ENCODE results near the gene DRAM1.
"Not testable (repeated sequence)": the region's sequence is repeated elsewhere in the genome, so short reads cannot be mapped to it uniquely, and the experiment has no call there.

The DRAM1 gene

GRCh38 chr12:101908395-101908794, 31.0 kb downstream of the DRAM1 start:
- DNase-seq, result no peak

- DNase-seq, result no peak
Measured at GRCh38 chr12:101909646-101910045, 32.3 kb downstream of the DRAM1 start.

- DNase-seq, result no peak
Measured at GRCh38 chr12:101915841-101916240, 38.5 kb downstream of the DRAM1 start.

- DNase-seq, result not testable (repeated sequence)
Measured at GRCh38 chr12:101918805-101919204, 41.4 kb downstream of the DRAM1 start.

- no peak for DNase-seq
Measured at GRCh38 chr12:101919447-101919846, 42.1 kb downstream of the DRAM1 start.

GRCh38 chr12:101920906-101921305, 43.5 kb downstream of the DRAM1 start:
- no peak for DNase-seq

- no peak for DNase-seq
Measured at GRCh38 chr12:101923045-101923718, 45.8 kb downstream of the DRAM1 start.

GRCh38 chr12:101924618-101925017, 47.2 kb downstream of the DRAM1 start:
- DNase-seq, result no peak

GRCh38 chr12:101925361-101925760, 48.0 kb downstream of the DRAM1 start:
- no peak for DNase-seq

- peak; percentile 28 for DNase-seq
Measured at GRCh38 chr12:101925935-101926334, 48.6 kb downstream of the DRAM1 start.

- DNase-seq, result no peak
Measured at GRCh38 chr12:101927036-101927435, 49.7 kb downstream of the DRAM1 start.

- no peak for DNase-seq
Measured at GRCh38 chr12:101927999-101928398, 50.6 kb downstream of the DRAM1 start.

GRCh38 chr12:101928556-101928955, 51.2 kb downstream of the DRAM1 start:
- no peak for DNase-seq

GRCh38 chr12:101929365-101930041, 52.1 kb downstream of the DRAM1 start:
- DNase-seq, result no peak

GRCh38 chr12:101931498-101932326, 54.3 kb downstream of the DRAM1 start:
- no peak for DNase-seq

GRCh38 chr12:101933866-101934514, 56.6 kb downstream of the DRAM1 start:
- no peak for DNase-seq

- DNase-seq, result peak; percentile 27
Measured at GRCh38 chr12:101935890-101936746, 58.7 kb downstream of the DRAM1 start.

GRCh38 chr12:101939306-101939705, 61.9 kb downstream of the DRAM1 start:
- no peak for DNase-seq

- DNase-seq, result peak; percentile 50
Measured at GRCh38 chr12:101939856-101940265, 62.5 kb downstream of the DRAM1 start.

GRCh38 chr12:101940400-101940950, 63.1 kb downstream of the DRAM1 start:
- no peak for DNase-seq

- DNase-seq, result no peak
Measured at GRCh38 chr12:101941306-101942249, 64.2 kb downstream of the DRAM1 start.
